ENCODE results near the gene GIPC3.

Gene GIPC3

DNA sequence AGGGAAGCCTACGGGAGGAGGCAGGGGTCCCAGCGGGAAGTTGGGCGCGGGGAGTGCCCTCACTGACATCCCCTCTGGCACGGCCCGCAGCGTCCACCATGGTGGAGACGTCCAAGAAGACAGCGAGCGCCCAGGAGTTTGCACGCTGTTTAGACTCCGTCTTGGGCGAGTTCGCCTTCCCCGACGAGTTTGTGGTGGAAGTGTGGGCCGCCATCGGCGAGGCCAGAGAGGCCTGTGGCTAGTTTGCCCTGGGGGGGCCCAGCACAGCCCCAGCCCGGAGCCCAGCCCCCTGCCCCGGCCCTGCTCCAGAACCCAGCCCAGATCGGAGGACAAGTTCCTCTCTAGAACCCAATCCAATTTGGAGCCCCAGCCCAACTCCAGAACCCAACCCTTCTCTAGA lies 4.7 kb downstream of the GIPC3 start:
- H3K4me3 ChIP-seq (replicated peaks; ENCODE audit: low read depth, low read length), result no peak overlapping the region
- TF ChIP-seq, protein P1, sequence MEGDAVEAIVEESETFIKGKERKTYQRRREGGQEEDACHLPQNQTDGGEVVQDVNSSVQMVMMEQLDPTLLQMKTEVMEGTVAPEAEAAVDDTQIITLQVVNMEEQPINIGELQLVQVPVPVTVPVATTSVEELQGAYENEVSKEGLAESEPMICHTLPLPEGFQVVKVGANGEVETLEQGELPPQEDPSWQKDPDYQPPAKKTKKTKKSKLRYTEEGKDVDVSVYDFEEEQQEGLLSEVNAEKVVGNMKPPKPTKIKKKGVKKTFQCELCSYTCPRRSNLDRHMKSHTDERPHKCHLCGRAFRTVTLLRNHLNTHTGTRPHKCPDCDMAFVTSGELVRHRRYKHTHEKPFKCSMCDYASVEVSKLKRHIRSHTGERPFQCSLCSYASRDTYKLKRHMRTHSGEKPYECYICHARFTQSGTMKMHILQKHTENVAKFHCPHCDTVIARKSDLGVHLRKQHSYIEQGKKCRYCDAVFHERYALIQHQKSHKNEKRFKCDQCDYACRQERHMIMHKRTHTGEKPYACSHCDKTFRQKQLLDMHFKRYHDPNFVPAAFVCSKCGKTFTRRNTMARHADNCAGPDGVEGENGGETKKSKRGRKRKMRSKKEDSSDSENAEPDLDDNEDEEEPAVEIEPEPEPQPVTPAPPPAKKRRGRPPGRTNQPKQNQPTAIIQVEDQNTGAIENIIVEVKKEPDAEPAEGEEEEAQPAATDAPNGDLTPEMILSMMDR (IDR thresholded peaks at IDR 0.05; ENCODE audit: low read length, missing control alignments), result no peak
- no peak for DNase-seq (ENCODE audit: low read depth)

GRCh38 chr19:3590991-3591659 lies 5.8 kb downstream of the GIPC3 start:
- TF ChIP-seq, protein P1 (IDR thresholded peaks at IDR 0.05; ENCODE audit: low read length, missing control alignments), result no peak
- H3K4me3 ChIP-seq (replicated peaks; ENCODE audit: low read depth, low read length), result no peak overlapping the region
- DNase-seq (ENCODE audit: low read depth), result no peak

- TF ChIP-seq, protein P1 (IDR thresholded peaks at IDR 0.05; ENCODE audit: low read length, missing control alignments), result no peak
- H3K4me3 ChIP-seq (replicated peaks; ENCODE audit: low read depth, low read length), result no peak overlapping the region
- DNase-seq (ENCODE audit: low read depth), result no peak
Measured at GRCh38 chr19:3591876-3592613, 6.8 kb downstream of the GIPC3 start.

DNA sequence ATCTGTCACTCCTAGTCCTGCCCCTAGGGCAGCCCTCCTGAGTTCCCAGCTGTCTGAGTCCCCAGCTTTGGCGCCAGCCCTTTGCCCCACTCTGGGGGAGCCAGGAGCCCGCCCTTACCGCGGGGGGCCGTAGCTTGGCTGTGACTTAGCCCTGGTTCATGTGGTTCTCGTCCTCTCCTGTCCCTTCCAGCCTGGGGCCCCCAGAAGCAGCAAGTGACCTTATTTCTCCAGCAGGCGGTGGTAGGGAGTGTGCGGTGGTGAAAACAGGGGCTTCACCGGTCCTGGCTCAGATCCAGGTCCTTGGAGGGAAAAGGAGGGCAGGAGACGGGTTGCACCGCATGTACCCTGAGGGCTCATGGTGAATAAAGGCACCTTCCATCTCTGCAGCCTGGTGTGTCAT lies 7.9 kb downstream of the GIPC3 start:
- H3K4me3 ChIP-seq (replicated peaks; ENCODE audit: low read depth, low read length), result no peak overlapping the region
- no peak for DNase-seq (ENCODE audit: low read depth)
- TF ChIP-seq, protein P1 (IDR thresholded peaks at IDR 0.05; ENCODE audit: low read length, missing control alignments), result no peak

DNA sequence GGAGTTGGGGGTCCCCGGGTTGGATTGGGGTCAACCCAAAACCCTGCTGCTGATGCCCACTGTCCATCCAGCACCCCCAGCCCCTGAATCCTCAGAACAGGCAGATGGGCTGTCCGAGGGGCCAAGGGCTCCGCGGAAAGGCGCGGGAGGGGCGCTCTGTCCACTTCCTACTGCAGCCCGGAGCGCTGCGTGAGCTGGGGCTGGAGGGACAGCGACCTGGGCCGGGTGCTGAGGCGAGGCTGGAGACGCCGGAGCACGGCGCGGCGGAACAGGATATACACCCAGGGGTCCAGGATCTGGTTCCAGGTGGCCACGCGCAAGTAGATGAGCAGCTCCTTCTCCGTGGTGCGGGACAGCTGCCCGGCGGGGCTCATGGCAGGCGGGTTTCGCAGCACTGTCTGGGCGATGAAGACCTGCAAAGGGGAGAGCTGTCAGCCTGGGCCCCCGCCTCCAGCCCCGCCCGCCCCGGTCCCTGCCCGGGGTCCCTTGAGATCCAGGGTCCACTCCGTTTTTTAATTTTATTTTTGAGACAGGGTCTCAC lies 10.3 kb downstream of the GIPC3 start:
- TF ChIP-seq, protein P1 (IDR thresholded peaks at IDR 0.05; ENCODE audit: low read length, missing control alignments), result no peak
- no peak for DNase-seq (ENCODE audit: low read depth)
- H3K4me3 ChIP-seq (replicated peaks; ENCODE audit: low read depth, low read length), result no peak overlapping the region

- TF ChIP-seq, protein P1 (IDR thresholded peaks at IDR 0.05; ENCODE audit: low read length, missing control alignments), result peak; percentile 16
- DNase-seq (ENCODE audit: low read depth), result no peak
- no peak overlapping the region for H3K4me3 ChIP-seq (replicated peaks; ENCODE audit: low read depth, low read length)
Measured at GRCh38 chr19:3599776-3600187, 14.5 kb downstream of the GIPC3 start.

Data from fibroblast of pulmonary artery (primary cell).